Choroid plexus epithelial cell (primary cell): ENCODE results near the gene EFCAB8.

Experiments
- DNase-seq: peaks from one replicate; pipeline ENCODE4 v3.0.0-alpha.2; 2010; ENCODE audit warnings: low read depth
- H3K4me3 ChIP-seq: 2 replicates; pipeline ENCODE4 v1.5.1; 2011; ENCODE audit warnings: low read depth, mild to moderate bottlenecking, control low read depth, low read length, moderate library complexity
- TF ChIP-seq, protein P1 (sequence below): conservative IDR thresholded peaks from 2 replicates; pipeline ENCODE4 v1.5.1; 2011; ENCODE audit warnings: low read depth, mild to moderate bottlenecking, control low read depth, inconsistent platforms, low read length, moderate library complexity

EFCAB8 gene

DNA sequence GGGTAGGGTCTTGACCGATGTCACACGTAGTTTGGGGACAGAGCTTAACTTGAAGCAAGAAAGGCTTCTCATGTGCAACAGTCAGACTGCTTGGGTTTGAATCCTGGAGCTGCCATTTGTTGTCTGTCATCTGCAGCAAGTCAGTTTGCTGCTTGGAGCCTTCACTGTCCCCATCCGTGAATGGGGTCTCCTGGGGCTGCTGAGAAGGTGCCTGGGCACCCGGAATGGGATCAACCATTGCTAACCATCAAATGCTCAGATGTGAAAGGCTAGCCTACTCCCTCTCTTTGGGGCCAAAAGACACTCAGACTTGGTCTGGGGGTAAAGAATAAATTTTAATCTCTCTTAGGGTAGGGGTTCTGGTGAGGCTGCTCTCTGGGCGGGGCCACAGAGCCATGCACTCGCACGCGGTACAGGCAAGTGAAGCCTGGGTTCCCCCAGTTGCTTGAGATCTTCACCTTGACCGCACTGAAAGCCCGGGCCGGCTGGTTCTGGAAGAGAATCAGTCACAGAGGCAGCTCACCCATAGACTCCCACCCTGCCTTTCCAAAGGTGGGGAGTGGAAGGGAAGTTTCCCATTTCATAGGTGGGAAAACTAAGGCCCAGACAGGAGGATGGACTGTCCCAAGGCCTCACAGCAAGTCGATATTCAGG is 124.9 kb downstream of the EFCAB8 start:
- TF ChIP-seq, protein P1, sequence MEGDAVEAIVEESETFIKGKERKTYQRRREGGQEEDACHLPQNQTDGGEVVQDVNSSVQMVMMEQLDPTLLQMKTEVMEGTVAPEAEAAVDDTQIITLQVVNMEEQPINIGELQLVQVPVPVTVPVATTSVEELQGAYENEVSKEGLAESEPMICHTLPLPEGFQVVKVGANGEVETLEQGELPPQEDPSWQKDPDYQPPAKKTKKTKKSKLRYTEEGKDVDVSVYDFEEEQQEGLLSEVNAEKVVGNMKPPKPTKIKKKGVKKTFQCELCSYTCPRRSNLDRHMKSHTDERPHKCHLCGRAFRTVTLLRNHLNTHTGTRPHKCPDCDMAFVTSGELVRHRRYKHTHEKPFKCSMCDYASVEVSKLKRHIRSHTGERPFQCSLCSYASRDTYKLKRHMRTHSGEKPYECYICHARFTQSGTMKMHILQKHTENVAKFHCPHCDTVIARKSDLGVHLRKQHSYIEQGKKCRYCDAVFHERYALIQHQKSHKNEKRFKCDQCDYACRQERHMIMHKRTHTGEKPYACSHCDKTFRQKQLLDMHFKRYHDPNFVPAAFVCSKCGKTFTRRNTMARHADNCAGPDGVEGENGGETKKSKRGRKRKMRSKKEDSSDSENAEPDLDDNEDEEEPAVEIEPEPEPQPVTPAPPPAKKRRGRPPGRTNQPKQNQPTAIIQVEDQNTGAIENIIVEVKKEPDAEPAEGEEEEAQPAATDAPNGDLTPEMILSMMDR = no peak

GRCh38 chr20:32984196-32984595 is 125.5 kb downstream of the EFCAB8 start:
- no peak overlapping the region for H3K4me3 ChIP-seq
- DNase-seq = no peak
- TF ChIP-seq, protein P1 = no peak

More for the DNA sequence above, 124.9 kb downstream of the EFCAB8 start:
- no peak overlapping the region for H3K4me3 ChIP-seq
- no peak for DNase-seq

DNA sequence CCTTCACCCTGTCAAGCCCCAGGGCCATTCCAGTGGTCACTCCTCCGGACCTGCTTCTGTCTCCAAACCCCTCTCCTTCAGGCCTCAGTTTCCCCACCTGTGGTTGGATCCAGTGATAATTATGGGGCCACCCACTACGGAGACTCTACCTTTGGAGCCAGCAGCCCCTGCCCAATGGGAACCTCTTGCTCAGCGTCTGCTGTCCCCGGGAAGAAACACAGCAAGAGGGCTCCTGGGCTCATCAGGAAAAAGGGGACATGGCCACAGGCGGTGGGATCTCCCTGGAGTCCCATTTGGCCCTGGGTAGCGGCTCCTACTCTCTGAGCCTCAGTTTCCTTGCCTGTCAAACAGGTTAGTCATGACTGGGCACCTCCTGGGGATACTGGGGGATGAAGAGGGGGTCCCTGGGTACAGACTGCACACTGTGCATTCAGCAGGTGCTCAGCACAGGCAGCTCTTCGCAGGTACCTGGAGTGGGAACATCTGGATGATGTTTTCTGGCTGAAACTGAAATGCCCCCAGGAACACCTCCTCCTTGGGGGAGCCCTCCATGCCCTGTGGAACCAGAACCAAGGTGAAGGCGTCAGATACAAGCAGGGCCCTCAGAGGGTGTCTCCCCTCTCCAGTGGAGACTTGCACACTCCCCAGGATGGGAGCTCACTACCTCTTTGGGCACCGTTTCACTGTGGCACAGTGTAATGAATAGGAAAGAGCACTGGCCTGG is 126.1 kb downstream of the EFCAB8 start:
- no peak overlapping the region for H3K4me3 ChIP-seq
- no peak for DNase-seq
- TF ChIP-seq, protein P1 = no peak

DNA sequence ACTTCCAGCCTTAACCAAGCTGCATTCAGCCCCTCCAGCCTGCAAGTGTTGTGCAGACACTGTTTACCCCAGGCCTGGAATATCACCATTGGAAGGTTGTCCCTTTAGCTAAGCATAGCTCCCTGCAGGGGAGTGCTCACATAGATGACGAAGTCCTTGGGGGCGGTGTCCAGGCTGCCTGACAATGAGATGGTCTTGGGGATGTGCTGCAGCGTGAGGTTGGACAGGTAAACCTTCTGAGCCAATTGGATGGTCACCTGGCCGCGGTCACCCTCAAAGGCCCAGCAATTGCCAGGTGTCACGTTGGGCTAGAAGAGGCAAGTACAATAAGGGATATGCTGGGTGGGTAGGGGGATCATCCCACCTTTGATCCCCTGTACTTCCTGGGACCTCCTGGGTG is 126.9 kb downstream of the EFCAB8 start:
- no peak for DNase-seq
- no peak overlapping the region for H3K4me3 ChIP-seq
- TF ChIP-seq, protein P1 = no peak

GRCh38 chr20:32986331-32986966 is 127.7 kb downstream of the EFCAB8 start:
- TF ChIP-seq, protein P1 = no peak
- no peak for DNase-seq
- no peak overlapping the region for H3K4me3 ChIP-seq

- no peak for DNase-seq
- no peak overlapping the region for H3K4me3 ChIP-seq
- TF ChIP-seq, protein P1 = no peak
These were observed 128.5 kb downstream of the EFCAB8 start for GRCh38 chr20:32987044-32987825.
